GM12891 (cell line): ENCODE results near the gene CLCF1.
"Not testable (repeated sequence)": the region's sequence is repeated elsewhere in the genome, so short reads cannot be mapped to it uniquely, and the experiment has no call there.

ENCODE experiments used
- DNase-seq: peaks from one replicate; pipeline ENCODE4 v3.0.0; 2011; ENCODE audit warnings: low spot score; ENCODE audit not compliant: insufficient read length
- FAIRE-seq: peaks from 2 replicates; lab custom pipeline; 2011; peaks lifted over from hg19 to GRCh38; lab: Jason Lieb, UNC
- PAX5 ChIP-seq: IDR thresholded peaks from 2 replicates; pipeline ENCODE4 v1.6.1; 2011; ENCODE audit warnings: low read length, moderate library complexity, mild to moderate bottlenecking; ENCODE audit not compliant: insufficient read depth, severe bottlenecking
- POLR2A ChIP-seq: IDR thresholded peaks from 2 replicates; pipeline ENCODE4 v1.6.1; 2011; ENCODE audit warnings: low read depth, low read length, control low read depth
- POLR2AphosphoS5 ChIP-seq: IDR thresholded peaks from 2 replicates; pipeline ENCODE4 v1.6.1; 2011; ENCODE audit warnings: low read depth, low read length, control low read depth
- POU2F2 ChIP-seq: IDR thresholded peaks from 2 replicates; pipeline ENCODE4 v1.6.1; 2011; ENCODE audit warnings: low read depth, mild to moderate bottlenecking, control low read depth, low read length, moderate library complexity
- SPI1 ChIP-seq: IDR thresholded peaks from 2 replicates; pipeline ENCODE4 v1.6.1; 2011; ENCODE audit warnings: low read depth, low read length, control low read depth
- TAF1 ChIP-seq: IDR thresholded peaks from 2 replicates; pipeline ENCODE4 v1.6.1; 2011; ENCODE audit warnings: low read depth, low read length, control low read depth

CLCF1 gene

DNA sequence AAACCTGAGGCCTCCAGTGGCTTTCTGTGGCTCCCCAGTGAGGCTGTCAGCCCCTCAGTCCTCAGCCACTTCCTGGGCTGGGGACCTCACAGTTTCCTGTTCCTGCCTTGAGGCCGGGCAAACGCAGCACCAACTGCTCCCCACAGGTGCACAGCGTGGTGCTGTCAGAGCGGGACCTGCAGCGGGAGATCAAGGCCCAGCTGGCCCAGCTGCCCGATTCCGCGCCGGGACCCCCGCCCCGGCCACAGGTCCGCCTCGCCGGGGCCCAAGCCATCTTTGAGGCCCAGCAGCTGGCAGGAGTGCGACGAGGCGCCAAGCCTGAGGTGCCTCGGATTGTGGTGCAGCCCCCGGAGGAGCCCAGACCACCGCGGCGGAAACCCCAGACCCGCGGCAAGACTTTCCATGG is 35.9 kb upstream of the CLCF1 start:
- peak; percentile 91 for DNase-seq
- TF ChIP-seq POU2F2 (no peak), TAF1 (peak; percentile 31; the same call in 1 of the 2 replicates), POLR2A (peak; percentile 48; the same call in 1 of the 2 replicates), POLR2AphosphoS5 (peak; percentile 68), PAX5 (no peak), SPI1 (0 out of 2 replicates have a peak, but pooled peaks have one; percentile 31)
- peak; percentile 99 for FAIRE-seq

DNA sequence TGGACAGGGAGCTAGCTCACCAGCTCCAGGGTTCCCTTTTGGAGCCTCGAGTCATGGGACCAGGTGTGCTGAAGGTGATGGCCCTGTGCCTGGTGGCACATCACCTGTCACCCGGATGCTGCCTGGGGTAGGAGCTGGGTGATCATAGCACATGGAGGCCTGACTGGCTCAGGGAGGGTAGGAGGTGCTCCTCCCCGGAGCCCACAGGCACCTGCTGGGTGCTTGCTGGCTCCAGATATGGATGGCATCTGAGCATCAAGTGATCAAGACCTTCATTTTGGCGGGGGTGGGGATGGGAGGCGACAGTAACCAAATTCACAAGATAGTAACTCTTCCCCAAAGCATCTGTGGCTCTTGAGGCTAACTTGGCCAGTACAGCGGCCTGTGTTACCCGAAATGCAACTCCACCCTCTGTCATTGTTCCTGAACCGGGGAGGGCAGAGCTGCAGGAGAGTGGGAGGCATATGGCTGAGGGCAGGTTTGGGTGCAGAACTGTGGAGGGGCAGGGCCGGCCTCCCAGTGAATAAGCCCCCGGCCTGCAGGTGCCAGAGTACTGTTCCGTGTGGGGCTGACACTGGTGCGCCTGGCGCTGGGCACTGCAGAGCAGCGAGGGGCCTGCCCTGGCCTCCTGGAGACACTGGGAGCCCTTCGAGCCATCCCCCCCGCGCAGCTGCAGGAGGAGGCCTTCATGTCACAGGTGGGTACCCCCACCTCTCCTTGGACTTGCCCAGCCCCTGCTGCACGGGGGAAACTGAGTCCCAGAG is 35.2 kb upstream of the CLCF1 start:
- no peak for FAIRE-seq
- DNase-seq: no peak
- TF ChIP-seq SPI1 (no peak), TAF1 (no peak), PAX5 (no peak), POLR2AphosphoS5 (no peak), POU2F2 (no peak), POLR2A (no peak)

DNA sequence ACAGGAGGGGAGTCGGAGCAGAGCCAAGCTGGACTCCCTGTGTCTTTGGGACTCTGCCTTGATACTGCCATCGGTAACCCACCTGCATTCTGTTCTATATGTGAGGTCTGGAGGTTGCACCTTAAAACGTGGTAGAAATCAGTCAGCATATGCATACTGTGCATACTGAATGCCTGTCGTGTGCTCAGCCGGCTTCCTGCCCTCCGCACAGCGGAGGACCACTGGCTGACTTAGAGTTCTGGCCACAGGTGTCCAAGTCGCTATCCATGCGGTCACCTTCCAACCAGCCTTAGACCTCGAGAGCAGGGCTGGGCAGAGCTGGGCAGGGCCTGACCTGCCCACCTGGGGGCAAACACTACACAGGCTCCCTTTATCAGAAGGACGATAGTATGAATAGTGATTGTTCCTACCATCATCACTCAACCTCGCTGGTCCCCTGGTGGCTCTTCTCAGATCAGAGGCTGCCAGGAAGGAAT is 34.3 kb upstream of the CLCF1 start:
- FAIRE-seq: no peak
- TF ChIP-seq POLR2AphosphoS5: no peak
- no peak for TF ChIP-seq PAX5
- TF ChIP-seq TAF1: no peak
- no peak for TF ChIP-seq SPI1
- TF ChIP-seq POLR2A: no peak
- TF ChIP-seq POU2F2: no peak
- DNase-seq: no peak

DNA sequence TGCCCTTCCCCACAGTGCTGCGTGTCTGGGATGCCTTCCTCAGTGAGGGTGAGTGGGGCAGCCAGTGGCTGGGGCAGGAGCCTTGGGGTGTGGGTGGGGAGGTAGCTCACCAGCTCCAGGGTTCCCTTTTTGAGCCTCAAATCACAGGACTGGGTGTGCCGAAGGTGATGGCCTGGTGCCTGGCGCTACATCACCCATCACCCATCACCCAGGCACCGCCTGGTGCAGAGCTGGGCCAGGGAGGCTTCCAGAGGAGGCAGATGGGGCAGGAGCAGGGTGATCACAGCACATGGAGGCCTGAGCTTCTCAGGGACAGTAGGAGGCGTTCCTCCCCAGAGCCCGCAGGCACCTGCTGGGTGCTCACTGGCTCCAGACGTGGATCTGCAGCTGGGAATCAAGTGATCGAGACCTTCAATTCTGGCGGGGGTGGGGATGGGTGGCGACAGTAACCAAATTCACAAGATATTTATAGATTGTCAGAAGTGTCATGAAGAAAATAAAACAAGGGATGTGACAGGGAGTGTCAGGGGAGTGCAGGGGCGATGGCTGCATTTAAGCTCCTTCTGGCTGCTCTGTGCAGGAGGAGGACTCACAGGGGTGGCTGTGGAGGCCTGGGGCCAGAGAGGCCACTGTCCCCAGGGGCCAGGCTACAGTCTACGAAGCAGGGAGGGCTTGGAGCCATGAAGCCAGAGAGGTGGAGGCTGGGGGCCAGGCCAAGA is 33.7 kb upstream of the CLCF1 start:
- peak; percentile 71 for FAIRE-seq
- DNase-seq: no peak
- TF ChIP-seq TAF1 (no peak), SPI1 (0 out of 2 replicates have a peak, but pooled peaks have one; percentile 10)

DNA sequence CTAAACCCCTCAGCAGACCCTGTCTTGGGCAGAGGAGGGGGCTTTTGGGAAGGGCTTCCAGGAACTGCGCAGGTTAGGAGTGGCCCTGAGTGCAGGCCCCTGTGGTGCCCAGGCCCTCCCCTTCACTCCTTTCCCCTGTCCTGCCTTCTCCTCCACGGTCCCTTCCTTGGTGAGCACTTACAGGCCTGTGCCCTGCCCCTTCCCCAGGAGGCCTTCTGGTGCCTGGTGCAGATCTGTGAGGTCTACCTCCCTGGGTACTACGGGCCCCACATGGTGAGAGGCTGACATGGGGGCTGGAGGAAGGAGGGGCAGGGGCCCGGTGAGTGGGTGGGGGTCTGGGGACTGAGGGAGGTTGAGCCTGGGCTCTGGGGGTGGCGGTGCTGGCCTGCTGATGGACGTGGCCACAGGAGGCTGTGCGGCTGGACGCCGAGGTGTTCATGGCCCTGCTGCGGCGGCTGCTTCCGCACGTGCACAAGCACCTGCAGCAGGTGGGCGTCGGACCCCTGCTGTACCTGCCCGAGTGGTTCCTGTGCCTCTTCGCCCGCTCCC is 33.1 kb upstream of the CLCF1 start:
- FAIRE-seq (no peak), DNase-seq (no peak)
- TF ChIP-seq TAF1: no peak

DNA sequence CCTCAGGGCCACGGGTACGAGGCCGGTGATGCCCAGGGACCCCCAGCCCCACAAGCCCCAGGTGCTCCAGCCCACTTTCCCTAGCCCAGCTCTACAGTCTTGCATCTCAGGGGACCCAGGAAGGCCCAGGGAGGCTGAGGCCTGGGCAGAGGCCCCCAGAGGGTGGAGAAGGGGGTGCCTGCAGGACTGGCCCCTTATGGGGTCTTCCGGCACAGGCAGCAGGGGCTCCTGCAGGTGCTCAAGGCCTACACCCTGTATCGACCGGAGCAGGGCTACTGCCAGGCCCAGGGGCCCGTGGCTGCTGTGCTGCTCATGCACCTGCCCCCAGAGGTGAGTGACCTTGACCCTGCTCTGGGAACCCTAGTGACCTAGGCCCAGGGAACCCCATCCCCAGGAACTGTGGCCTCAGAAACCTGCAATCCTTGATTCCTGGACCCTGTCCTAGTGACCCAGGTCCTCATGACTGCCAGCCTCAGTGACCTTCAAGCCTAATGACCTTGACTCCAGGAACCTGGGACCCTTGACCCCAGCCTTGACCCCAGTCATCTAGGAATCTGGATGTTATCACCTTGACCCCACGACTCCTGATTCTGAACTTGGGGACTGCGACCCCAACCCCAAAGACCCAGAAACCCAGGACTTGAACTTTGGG is 32.4 kb upstream of the CLCF1 start:
- FAIRE-seq (no peak), DNase-seq (no peak)
- TF ChIP-seq POLR2AphosphoS5: no peak

DNA sequence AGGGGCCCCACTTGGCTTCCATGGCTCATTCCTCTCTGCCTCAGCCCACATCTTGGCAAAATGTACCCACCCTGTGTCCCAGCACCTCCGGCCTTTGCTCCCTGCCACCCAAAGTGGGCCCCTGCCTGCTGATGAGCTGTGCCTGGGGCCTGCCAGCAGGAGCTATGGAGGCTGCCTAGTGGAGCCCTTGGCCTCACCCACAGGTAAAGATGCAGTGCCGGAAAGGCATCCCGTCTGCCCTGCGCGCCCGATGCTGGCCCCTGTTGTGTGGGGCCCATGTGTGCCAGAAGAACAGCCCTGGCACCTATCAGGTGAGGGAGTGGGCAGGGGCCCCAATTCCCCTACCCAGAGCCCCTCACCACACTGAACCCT is 31.8 kb upstream of the CLCF1 start:
- FAIRE-seq (no peak), DNase-seq (no peak)
- TF ChIP-seq POLR2AphosphoS5 (no peak), TAF1 (no peak)

DNA sequence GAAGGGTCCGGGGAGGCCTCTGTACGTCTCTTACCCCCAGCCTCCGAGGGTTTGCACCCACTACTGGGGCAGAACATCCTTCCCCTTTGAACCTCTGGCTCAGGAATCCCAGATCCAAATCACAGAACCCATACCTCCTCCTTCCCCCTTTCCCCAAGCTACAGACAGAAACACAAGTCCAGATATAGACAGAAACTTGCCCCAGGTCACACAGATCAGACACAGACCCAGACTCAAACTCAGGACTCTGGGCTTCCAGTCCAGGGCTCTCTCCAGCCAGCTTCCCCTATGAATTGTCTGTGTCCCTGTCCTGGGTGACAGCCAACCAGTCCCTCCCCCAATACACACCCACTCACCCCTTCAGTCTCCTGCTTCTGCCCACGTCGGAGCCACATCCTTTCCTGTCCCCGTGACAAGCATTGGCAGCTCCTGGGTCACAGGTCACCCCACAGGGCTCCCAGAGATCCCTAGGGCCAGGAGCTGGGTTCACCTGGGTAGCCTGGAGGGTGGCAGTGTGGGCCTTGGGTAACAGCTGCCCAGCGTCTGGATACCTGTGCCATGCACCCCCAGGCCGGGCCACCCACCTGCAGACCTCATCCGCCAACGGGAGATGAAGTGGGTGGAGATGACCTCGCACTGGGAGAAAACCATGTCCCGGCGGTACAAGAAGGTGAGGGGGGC is 31.3 kb upstream of the CLCF1 start:
- TF ChIP-seq POLR2A: no peak
- no peak for TF ChIP-seq POLR2AphosphoS5
- no peak for TF ChIP-seq TAF1
- no peak for TF ChIP-seq PAX5
- no peak for TF ChIP-seq POU2F2
- TF ChIP-seq SPI1: no peak
- DNase-seq (no peak), FAIRE-seq (peak; percentile 59)

DNA sequence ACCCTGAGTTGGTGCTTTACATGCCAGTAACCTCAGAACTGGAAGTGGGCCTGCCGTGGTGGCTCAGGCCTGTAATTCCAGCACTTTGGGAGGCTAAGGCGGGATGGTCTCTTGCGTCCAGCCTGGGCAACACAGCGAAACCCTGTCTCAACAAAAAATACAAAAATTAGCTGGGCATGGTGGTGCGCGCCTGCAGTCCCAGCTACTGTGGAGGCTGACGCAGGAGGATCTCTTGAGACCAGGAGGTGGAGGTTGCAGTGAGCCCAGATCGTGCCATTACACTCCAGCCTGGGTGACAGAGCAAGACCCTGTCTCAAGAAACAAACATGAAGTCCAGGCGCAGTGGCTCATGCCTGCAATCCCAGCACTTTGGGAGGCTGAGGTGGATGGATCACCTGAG is 29.7 kb upstream of the CLCF1 start:
- not testable (repeated sequence) for DNase-seq, FAIRE-seq

DNA sequence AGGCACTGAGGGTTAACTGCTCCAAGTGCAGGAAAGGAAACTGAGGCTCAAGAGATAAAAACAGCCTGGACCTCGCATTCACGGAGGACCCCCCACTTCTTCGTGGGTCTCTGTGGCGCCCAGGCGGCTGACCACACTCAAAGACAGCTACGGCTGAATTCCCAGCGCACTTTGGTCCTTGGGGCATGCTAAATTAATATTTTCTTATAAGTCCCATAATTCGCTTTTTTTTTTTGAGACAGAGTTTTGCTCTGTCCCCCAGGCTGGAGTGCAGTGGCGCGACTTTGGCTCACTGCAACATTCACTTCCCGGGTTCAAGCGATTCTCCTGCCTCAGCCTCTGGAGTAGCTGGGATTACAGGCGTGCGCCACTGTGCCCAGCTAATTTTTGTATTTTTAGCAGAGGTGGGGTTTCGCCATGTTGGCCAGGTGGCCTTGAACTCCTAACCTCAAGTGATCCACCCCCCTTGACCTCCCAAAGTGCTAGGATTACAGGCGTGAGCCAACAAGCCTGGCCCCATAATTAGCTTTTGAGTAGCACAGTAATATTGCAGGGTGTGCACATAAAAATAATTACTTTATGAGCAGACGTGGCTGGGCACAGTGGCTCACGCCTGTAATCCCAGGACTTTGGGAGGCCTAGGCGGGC is 28.9 kb upstream of the CLCF1 start:
- not testable (repeated sequence) for DNase-seq, FAIRE-seq
